K562 (cell line): ENCODE results near the gene USP48. TPM values are rescaled to one million over a fixed set of nuclear protein-coding genes. Genes with fewer than 3 reads are reported as not detected.

Source experiments
- CEBPG ChIP-seq, 3 experiments: fragments of 200-800 bp in 1 of 3; sonication (Bioruptor generic) in 1 of 3; sonication (generic) in 1 of 3; formaldehyde crosslinking in 1 of 3; IDR thresholded peaks in 2 of 3; conservative IDR thresholded peaks in 1 of 3; 2 replicates each; pipeline versions ENCODE4 v1.6.1 to v1.8.0; 2016 to 2022; ENCODE audit warnings: missing compliant biosample characterization in 2 of 3, missing genetic modification characterization in 2 of 3, mild to moderate bottlenecking in 1 of 3, missing genetic modification reagents in 1 of 3
- CREB3L1 ChIP-seq: fragments of 450-650 bp; IDR thresholded peaks from 2 replicates; pipeline ENCODE4 v1.6.1; 2014; ENCODE audit warnings: low read depth, mild to moderate bottlenecking, moderate library complexity, borderline replicate concordance
- FOXK2 ChIP-seq, 2 experiments: fragments of 450-650 bp; IDR thresholded peaks in 1 of 2; conservative IDR thresholded peaks in 1 of 2; 2 replicates each; pipeline ENCODE4 v1.6.1; 2016; ENCODE audit warnings: low read depth in 2 of 2, mild to moderate bottlenecking in 1 of 2
- GABPA ChIP-seq: fragments of 200-800 bp; sonication (Bioruptor generic); conservative IDR thresholded peaks from 2 replicates; pipeline ENCODE4 v1.6.1; 2016; ENCODE audit warnings: low read depth, missing genetic modification characterization, missing compliant biosample characterization
- HEY1 ChIP-seq: fragments of 250-450 bp; sonication (Bioruptor Pico); IDR thresholded peaks from 2 replicates; pipeline ENCODE4 v1.5.0; 2020; ENCODE audit warnings: mild to moderate bottlenecking, moderate library complexity, borderline replicate concordance
- HSF4 ChIP-seq: fragments of 250-450 bp; sonication (Bioruptor Pico); IDR thresholded peaks from 2 replicates; pipeline ENCODE4 v2.1.2; 2022; ENCODE audit warnings: mild to moderate bottlenecking, moderate library complexity, borderline replicate concordance
- MAFG ChIP-seq: fragments of 450-650 bp; conservative IDR thresholded peaks from 2 replicates; pipeline ENCODE4 v1.6.1; 2016; ENCODE audit warnings: missing genetic modification characterization, missing compliant biosample characterization
- ZNF197 ChIP-seq: fragments of 200-800 bp; sonication (Bioruptor generic); IDR thresholded peaks from 2 replicates; pipeline ENCODE4 v1.6.1; 2016; ENCODE audit warnings: low read depth, missing genetic modification characterization, missing compliant biosample characterization
- ZNF24 ChIP-seq: fragments of 450-650 bp; IDR thresholded peaks from 2 replicates; pipeline ENCODE4 v1.6.1; 2016
- ZNF263 ChIP-seq: sonication (generic); formaldehyde crosslinking; IDR thresholded peaks from 2 replicates; pipeline ENCODE4 v1.8.0; 2022; ENCODE audit warnings: mild to moderate bottlenecking, missing genetic modification reagents, borderline replicate concordance
- ZNF318 ChIP-seq, 2 experiments: fragments of 450-650 bp; IDR thresholded peaks; 2 replicates each; pipeline ENCODE4 v1.6.1; 2016; ENCODE audit warnings: mild to moderate bottlenecking in 2 of 2, borderline replicate concordance in 1 of 2, low read depth in 1 of 2, moderate library complexity in 1 of 2
- polyA plus RNA-seq, 8 experiments: library from polyadenylated mRNA; depleted of rRNA in 4 of 8; stranded (reverse) in 5 of 8; unstranded in 3 of 8; fragments of >200 nt; fragmentation: Nextera tagmentation in 2 of 8; fragmentation: Illumina TruSeq in 1 of 8; extraction: Ambion mirVana in 2 of 8; extraction: Trizol in 1 of 8; gene quantifications; 2 replicates each; pipeline versions ENCODE4 v1.2.1 to v1.2.3, GENCODE V29; 2011 to 2014; ENCODE audit warnings: inconsistent platforms in 1 of 8, missing spikeins in 1 of 8
- total RNA-seq, 7 experiments: library from RNA; depleted of rRNA in 6 of 7; stranded (reverse); fragments of >200 nt in 6 of 7; fragmentation: Illumina TruSeq in 2 of 7; extraction: Trizol in 2 of 7; gene quantifications; 2 replicates each; pipeline versions ENCODE4 v1.2.1 to v1.2.3, GENCODE V29; 2011 to 2021; ENCODE audit warnings: low replicate concordance in 1 of 7
- TF ChIP-seq, protein P1 (sequence below): fragments of 200-800 bp; sonication (Bioruptor generic); IDR thresholded peaks from 2 replicates; pipeline ENCODE4 v1.6.1; 2017; ENCODE audit warnings: missing genetic modification characterization, missing compliant biosample characterization

The USP48 gene
- total and polyA plus RNA-seq, 9 of the 15 experiments (the other 6 are each of a cell fraction or from before 2014, with no cell fraction given) = 23.3 to 123 (median 106) TPM

GRCh38 chr1:21638531-21639341, 144.2 kb downstream of the USP48 start (continued):
- TF ChIP-seq ZNF197 (peak; percentile 70; the same call in 1 of the 2 replicates), FOXK2 (conservative IDR thresholded peaks at IDR 0.05 in 1 of 2, IDR thresholded peaks at IDR 0.05 in 1 of 2; ENCODE audit: low read depth in 2 of 2) (peak; percentile 62 to 64; a peak in 2 of 4 replicates), HEY1 (CRISPR knock-in tag) (no peak), GABPA (tag) (no peak), CREB3L1 (no peak), ZNF318 (IDR thresholded peaks at IDR 0.05; ENCODE audit: borderline replicate concordance in 1 of 2, low read depth in 1 of 2) (peak in 1 of 2 experiments; percentile 94; a peak in 2 of 4 replicates), CEBPG (CRISPR knock-in tag; IDR thresholded peaks at IDR 0.05) (no peak), CEBPG (tag; conservative IDR thresholded peaks at IDR 0.05 in 1 of 2, IDR thresholded peaks at IDR 0.05 in 1 of 2) (no peak), ZNF263 (CRISPR knock-in tag) (peak; percentile 75; the same call in 1 of the 2 replicates), ZNF24 (peak; percentile 19; the same call in 1 of the 2 replicates), MAFG (tag) (peak; percentile 89), HSF4 (CRISPR knock-in tag) (no peak; the same call in 1 of the 2 replicates)
- TF ChIP-seq, protein P1, sequence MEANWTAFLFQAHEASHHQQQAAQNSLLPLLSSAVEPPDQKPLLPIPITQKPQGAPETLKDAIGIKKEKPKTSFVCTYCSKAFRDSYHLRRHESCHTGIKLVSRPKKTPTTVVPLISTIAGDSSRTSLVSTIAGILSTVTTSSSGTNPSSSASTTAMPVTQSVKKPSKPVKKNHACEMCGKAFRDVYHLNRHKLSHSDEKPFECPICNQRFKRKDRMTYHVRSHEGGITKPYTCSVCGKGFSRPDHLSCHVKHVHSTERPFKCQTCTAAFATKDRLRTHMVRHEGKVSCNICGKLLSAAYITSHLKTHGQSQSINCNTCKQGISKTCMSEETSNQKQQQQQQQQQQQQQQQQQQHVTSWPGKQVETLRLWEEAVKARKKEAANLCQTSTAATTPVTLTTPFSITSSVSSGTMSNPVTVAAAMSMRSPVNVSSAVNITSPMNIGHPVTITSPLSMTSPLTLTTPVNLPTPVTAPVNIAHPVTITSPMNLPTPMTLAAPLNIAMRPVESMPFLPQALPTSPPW (CRISPR knock-in tag) = peak; percentile 69
